Dedifferentiated amniotic fluid mesenchymal stem cell (primary cell): ENCODE results near the gene PSMD6.

ENCODE experiments used
- DNase-seq: peaks from one replicate; pipeline ENCODE4 v3.0.0-alpha.2; 2016; ENCODE audit errors: extremely low spot score

Gene PSMD6

DNA sequence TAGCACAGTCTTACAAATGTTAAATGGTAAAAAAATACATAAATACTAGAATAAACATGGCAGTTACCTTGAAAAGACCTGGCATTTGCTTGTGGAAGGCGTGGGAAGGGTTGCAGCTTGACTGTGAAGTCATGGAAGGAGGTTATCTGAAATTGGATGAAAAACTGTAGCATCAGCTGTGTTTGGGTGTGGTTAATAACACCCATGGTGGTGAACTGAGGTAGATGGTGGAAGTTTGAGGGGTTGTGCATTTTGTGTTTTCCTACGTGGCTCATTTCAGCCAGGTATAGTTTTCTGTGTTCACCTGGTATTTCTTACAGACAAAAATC is 46.5 kb downstream of the PSMD6 start:
- DNase-seq = no peak

DNA sequence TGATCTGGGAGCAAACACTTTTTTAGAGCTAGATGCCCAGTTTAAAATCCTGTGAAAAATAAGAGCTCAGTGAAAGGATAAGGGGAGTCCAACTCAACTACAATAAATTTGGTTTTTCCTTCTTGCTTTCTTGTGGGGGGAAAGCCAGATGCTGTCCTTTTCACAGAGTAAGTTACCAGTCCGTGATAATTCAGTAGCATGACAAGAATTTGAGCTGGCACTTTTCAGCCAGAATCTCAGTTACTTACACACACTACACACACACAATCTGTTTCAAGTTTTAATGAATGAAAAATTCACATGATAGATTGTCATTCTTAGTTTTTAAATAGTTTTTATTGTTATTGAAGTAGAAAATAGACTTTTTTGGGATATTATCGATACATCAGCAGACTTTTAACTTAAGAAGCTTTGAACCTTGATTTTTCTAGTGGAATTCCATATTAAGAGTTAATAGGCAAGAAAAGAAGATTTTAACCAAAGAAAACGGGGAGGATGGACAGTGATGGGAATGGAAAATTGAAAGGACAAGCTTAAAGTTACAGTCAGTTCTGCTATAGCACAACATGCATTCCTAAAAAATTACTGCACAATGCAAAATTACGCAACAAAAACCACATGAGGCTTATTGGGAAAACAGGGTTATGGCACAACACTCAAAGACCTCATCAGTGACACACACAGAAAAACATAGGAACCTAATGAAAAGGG is 47.0 kb downstream of the PSMD6 start:
- DNase-seq = peak; percentile 92

DNA sequence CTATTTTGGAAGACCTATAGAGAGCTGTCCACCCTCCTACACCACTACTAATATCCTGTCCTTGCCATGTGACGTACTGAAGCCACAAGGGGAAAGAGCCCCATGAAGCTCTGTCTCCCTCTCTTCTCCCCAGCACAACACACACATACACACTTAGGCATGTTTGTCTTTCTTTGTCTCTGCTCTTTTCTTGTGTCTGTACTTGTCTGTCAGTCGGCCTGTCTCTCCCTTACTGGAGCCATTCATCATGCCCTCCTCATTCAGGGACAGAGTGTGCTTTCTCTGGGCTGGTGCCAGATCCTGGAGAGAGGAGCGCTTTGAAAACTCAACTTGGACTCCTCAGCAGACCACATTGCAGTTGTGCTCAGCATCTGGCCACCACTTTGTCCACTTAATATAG is 47.6 kb downstream of the PSMD6 start:
- no peak for DNase-seq

DNA sequence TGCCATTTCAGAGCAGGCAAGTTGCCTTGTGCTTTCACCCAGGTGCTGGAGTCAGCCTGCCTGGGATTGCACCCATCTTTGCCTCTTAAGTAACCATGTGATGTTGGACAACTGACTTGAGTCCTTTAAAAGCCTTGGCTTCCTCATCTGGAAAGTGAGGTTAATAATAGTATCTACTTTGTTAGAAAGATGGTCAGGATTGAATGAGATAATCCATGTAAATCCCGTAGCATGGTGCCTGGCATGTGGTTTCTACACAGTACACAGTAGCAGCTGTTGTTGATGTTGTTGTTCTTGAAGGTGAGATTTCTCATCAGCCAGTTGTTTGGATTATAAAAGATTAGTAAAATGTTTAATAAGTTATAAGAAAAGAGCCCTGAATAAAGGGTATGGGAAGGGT is 48.8 kb downstream of the PSMD6 start:
- DNase-seq = no peak

DNA sequence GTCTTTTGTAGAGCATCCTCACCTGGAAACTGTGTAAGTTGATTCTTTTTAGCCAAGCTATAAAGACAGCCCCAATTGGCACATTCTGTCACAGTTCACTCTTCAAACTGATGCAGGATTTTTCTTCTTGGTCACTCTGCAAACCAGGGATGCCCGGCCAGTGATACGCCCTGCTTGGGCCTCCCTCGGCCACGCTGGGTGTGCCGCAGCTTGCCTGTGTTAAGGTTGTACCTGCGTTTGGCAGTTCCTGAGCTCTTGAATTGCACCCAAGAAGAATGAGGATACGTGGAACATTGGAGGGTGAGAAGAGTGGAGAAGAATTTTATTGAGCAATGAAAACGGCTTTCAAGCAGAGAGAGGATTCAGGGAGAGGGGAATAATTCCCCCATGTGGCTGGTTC is 49.9 kb downstream of the PSMD6 start:
- DNase-seq = no peak

DNA sequence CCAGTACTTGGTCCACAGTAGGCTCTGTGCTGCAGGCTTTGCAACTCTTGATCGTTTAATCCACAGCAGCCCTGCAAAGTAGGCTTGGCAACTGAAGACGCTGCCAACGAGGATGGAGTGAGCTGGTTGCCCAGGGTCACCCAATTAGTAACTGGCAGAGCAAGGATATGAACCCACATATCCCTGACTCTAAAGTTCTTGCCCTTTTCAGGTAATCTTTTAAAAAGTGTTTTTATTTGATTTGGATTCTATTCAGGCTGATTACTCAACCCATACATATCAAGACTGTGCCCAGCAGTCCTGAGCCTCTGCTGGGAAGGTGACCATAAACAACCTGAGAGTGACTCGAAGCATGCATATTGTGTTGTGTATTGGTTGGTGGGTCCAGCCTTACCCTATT is 50.3 kb downstream of the PSMD6 start:
- DNase-seq = no peak

DNA sequence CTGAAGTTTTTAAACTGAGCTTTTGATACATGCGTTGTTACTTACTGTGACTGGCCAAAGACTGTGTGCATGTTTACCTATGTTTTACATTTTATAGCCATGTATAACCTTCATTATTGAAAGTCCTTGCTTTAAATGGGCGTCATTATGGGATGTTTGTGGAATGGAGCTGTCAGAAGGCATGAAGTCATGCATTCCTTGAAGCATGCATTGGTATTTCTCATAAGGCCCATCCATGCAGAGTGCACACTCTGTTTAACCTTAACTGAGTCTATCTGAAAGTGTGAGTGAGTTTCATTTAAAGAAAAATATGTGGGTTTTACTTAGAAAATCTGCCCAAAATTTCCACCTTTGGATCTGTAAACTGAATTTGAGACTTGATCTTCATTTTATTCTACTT is 51.1 kb downstream of the PSMD6 start:
- DNase-seq = peak; percentile 45

DNA sequence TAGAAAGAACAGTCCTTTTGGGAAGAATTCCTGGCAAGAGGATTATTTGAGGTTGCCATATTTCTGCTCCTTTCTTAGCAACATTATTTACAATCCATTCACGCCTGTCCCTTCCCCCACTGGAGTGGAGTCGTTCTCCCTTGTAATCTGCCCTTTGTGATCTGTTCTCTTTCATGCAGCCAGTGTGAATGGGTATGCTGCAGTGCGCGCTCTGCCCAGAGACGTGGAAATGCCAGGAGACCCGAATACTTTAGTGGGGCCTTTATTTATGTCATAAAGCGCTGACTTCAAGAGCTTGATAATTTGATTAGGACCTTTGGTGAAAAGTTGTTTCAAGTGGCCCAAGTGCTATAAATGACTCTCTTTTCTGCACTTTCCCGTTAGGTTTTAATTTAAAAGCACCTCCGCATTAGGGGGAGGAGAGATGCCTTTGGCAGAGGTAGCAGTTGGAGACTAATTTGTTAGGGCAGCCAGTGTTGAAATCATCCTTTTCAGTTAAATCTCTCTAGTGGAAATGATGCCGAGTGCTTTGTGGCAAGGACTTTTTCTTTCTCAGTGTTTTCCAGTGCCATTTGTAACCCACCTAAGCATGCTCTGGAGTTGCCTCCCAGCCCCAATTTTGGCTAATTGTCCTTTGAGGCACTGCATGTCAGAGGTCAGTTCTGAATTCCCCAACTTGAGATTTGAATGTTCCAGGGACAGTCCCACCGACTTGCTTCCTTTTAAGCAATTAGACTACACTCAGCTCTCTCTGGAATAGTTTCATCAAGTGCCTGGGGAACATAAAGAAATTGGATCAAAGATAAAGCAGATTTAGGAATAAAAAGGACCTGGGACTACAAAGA is 52.4 kb downstream of the PSMD6 start:
- DNase-seq = no peak

DNA sequence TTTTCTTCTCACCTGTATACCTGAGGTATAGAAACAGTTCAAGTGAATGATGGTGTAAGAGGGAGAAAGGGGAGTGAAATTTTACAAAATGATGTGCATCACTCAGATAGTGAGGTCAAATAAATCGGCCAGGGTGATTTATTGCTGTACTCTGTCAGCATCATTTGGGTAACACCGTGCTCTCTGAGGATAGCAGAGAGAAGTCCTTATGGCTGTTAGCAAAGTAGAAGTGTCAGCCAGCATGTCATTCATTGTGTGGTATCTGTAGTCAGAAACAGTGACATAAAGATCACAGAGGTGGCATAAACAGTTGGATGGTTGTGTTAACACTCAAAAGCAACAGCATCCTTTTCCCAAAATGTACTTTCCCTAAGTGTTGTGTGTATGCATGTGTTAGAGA is 53.4 kb downstream of the PSMD6 start:
- no peak for DNase-seq

DNA sequence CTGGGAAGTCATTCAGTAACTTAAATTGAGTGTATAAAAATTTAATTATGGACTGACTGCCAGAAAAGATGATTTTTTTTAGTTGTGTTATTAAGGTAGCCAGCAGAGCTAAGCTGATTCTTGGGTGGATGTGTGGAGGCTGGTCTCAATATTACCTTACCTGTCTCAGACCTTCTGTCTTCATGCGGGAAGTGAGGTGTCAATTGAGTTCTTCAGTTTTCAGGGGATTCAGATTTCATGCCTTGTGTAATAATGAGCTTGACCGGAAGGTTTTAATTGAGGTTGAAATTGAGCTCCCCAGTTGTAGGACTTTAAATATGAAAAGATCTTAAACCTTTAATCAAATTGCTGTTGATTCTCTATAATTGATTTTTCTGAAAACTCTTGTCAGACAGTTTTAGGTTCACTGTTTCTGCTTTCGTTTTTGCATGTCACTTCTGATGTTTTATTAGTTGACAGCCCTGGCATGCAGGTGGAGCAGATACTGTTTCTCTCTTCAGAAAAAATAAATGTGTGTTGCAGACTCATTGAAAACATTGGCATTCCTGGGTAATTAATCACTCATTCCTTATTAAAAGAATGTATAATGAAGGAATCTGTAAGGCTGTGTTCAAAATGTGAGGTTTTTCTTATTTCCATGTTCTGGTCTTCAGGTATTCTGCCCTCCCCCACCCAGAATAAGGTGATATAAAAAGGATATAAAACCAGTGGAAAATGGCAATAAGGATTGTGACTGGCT is 54.5 kb downstream of the PSMD6 start:
- DNase-seq = no peak

DNA sequence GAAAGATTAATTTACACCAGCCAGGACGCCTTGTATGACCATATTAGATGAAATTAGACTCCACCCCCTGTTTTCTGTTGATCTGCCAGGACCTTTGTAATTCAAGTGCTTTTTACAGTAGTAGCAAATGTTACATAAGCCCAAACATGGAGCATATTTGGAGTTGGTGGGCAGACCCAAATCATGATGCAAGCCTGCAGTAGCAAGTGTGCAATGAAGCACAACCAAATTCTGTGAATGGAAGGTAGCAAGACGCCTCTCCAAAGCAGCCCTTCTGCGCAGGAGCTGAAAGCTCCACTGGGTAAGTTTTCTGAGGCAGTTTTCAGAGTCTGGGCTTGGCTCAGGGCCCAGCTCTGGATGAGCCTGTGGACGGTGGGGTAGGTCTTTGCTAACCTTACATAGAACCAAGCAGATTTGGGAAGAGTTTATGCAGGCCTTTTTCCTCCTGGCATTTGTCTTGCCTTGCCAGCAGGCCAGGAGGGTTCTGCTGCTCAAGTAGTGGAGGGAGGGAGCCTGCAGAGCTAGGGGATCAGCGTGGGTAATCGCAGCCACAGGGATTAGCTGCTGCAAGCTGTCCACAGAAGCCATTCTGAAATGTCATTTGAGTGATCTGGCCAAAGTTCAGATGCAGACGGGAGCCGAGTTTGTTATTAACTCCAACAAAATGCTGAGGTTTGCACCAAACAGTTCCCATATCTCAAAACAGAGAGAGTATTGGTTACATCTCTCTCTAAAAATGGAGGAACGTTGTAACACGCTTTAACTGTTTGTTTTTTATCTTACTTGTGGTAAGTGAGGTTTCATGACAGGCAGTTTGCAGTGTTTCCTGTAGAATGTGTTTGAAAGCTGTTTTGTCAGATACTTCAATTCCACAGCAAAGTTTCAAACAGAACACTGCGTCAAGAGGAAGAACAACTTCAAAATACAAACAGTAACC is 55.4 kb downstream of the PSMD6 start:
- peak; percentile 16 for DNase-seq

DNA sequence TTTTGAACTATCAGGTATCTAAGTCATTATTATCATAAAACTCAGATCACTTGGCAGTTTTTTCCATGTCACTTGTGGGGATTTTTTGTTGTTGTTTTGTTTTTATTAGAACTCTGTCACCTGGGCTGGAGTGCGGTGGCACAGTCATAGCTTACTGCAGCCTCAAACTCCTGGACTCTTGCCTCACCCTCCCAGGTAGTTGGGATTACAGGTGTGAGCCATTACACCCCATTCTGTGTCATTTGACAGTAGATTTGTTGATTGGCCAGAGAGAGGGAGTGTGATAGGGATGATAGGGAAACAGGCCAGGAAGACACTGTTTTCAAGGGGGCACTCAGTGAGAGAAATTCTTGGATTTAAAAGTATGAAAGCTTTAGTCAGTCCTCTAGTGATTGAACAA is 56.4 kb downstream of the PSMD6 start:
- no peak for DNase-seq

DNA sequence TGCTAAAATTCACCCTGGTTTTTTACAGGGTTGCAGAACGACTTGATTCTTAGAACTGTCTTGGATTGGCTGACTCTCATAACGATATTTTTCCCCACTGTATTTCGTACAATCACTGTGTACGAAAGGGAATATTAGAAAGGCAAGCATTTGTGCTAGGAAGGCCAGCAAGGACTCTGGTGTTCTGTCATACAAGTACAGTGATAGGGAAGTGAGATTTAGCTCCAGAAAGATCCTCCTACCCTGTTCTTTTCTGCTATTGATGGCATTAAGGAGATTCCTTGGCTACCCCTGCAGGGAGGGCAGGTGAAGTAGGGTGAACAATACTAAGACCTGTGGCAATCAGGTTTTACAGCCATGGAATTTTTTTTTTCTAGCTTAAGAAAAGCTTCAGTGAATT is 57.3 kb downstream of the PSMD6 start:
- DNase-seq = no peak

DNA sequence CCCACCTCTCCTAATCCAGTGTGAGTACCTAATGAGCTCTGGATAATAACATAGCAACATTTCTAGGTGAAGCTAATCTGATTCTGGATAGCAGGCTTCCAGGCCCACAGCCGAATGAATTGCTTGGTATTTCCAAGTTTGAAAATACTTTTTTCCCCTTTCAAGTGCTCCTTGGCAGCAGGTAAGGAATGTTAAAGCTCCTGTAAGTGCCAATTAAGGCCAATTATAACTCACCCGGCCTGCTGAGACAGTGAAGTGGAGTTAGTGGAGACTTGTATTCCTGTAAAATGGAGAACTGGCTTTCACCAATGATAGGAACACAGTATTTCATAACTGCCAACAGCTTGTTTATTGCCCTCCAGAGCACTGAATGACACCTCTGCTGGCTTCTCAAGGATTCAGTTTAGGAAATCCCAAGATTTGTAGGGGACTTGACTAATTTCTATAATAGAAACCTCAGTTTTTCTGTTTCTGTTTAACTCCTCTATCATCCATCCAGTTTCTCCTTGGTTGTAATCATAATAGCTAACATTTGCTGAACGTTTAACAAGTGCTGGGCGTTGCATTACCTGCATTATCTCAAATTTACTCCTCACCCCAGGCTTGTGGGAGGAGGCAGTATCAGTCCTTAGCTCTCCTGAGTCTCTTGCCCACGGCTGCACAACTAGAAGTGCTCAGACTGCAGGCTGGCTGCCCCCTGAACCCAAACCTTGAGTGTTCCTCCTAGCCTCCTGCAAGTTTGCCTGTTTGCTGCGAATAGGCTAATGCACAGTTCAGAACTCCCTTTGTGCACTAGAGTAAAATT is 58.4 kb downstream of the PSMD6 start:
- no peak for DNase-seq

DNA sequence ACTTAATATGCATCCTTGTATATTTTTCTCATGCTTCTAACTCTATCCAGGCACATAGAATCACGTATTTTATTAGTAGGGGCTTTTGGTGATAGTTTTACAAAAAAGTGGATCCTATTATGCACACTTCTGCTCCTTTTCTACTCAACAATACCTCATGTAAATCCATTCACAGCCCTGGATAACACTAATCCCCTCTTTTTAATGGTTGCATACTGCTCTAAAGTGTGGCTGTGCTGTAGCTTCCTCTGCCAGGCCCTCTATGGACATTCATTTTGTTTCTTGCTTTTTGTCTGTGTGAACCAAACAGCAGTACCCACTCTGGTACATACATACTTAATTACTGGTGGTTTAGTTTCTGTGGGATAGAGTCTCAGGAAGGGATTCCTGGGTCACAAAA is 59.8 kb downstream of the PSMD6 start:
- DNase-seq = no peak

DNA sequence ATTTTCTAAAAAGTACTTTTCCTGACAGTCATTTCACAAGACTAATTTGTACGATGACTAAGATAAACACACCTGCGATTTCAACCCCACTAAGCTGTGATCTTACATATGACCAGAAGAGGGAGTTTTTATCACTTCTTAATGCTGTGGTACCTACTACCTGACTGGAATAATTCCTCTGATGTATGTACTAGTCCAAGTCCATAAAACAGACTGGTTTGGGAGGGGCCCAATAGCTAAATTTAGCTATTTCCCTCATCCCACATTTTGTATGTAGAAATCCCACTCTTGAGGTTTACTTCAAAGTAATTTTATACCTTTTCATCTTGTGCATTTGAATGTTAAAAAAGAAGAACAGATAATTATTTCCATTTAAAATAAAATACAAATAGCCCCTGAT is 61.4 kb downstream of the PSMD6 start:
- DNase-seq = no peak
